Astrocyte (in vitro differentiated cells and primary cell): ENCODE data around the gene UFSP1.

Experiments used
- CTCF ChIP-seq: IDR thresholded peaks from 2 replicates; pipeline ENCODE4 v1.5.1; 2011; ENCODE audit warnings: low read depth, mild to moderate bottlenecking, inconsistent platforms, low read length, moderate library complexity; ENCODE audit not compliant: insufficient read depth
- EZH2 ChIP-seq: IDR thresholded peaks from 2 replicates; pipeline ENCODE4 v1.6.1; 2012; ENCODE audit warnings: mild to moderate bottlenecking, low read length, inconsistent platforms; ENCODE audit not compliant: insufficient read depth

- no peak for TF ChIP-seq CTCF
- no peak for TF ChIP-seq EZH2
Measured at GRCh38 chr7:100879685-100880261, 9.7 kb downstream of the UFSP1 start.
